Osteoblast (primary cell): Measurements from ENCODE around the gene TRPC4. TPM values are rescaled to one million over a fixed set of nuclear protein-coding genes. Genes with fewer than 3 reads are reported as not detected.
A peak's percentile ranks its signal among the peaks of the same experiment; 100 is the strongest.

Experiments
- DNase-seq: peaks from one replicate; pipeline ENCODE4 v3.0.0; 2011; ENCODE audit warnings: low spot score, mixed read lengths; ENCODE audit not compliant: insufficient read length; ENCODE audit errors: missing footprints
- H2AFZ ChIP-seq: 2 replicates; pipeline ENCODE4 v1.6.0; 2011; ENCODE audit warnings: mild to moderate bottlenecking, low read length
- H3K27ac ChIP-seq: 2 replicates; pipeline ENCODE4 v1.5.1; 2011; ENCODE audit warnings: mild to moderate bottlenecking, low read depth, low read length, moderate library complexity
- H3K27me3 ChIP-seq: 2 replicates; pipeline ENCODE4 v1.6.0; 2012; ENCODE audit warnings: mild to moderate bottlenecking, control low read depth, inconsistent platforms, low read length, moderate library complexity; ENCODE audit not compliant: insufficient read depth
- H3K36me3 ChIP-seq: 2 replicates; pipeline ENCODE4 v1.5.1; 2011; ENCODE audit warnings: mild to moderate bottlenecking, low read length, control low read depth, moderate library complexity; ENCODE audit not compliant: insufficient read depth
- H3K4me1 ChIP-seq: 2 replicates; pipeline ENCODE4 v1.5.1; 2011; ENCODE audit warnings: mild to moderate bottlenecking, low read length, control low read depth, moderate library complexity; ENCODE audit not compliant: insufficient read depth
- H3K4me2 ChIP-seq: 2 replicates; pipeline ENCODE4 v1.6.0; 2011; ENCODE audit warnings: mild to moderate bottlenecking, low read length; ENCODE audit not compliant: insufficient read depth
- H3K4me3 ChIP-seq: fragments of 200-600 bp; sonication (generic); 3 replicates; pipeline ENCODE4 v1.5.1; 2012; ENCODE audit warnings: mild to moderate bottlenecking, low read length, inconsistent platforms; ENCODE audit not compliant: insufficient read depth
- H3K79me2 ChIP-seq: 2 replicates; pipeline ENCODE4 v1.6.0; 2012; ENCODE audit warnings: mild to moderate bottlenecking, low read length, control low read depth, inconsistent platforms; ENCODE audit not compliant: insufficient read depth
- H3K9me3 ChIP-seq: 2 replicates; pipeline ENCODE4 v1.5.1; 2011; ENCODE audit warnings: low read depth, low read length, control low read depth
- H4K20me1 ChIP-seq: 2 replicates; pipeline ENCODE4 v1.6.0; 2012; ENCODE audit warnings: mild to moderate bottlenecking, low read length, control low read depth; ENCODE audit not compliant: insufficient read depth
- total RNA-seq: library from RNA; depleted of rRNA; stranded (reverse); fragments of >200 nt; gene quantifications from 2 replicates; pipeline ENCODE4 v1.2.3, GENCODE V29; 2012
- TF ChIP-seq, protein P1 (sequence below): IDR thresholded peaks from 2 replicates; pipeline ENCODE4 v1.5.1; 2011; ENCODE audit warnings: mild to moderate bottlenecking, low read depth, low read length, moderate library complexity; ENCODE audit errors: extremely low read depth

TRPC4 gene
- total RNA-seq, 1 donor, result 9.8 TPM

DNA sequence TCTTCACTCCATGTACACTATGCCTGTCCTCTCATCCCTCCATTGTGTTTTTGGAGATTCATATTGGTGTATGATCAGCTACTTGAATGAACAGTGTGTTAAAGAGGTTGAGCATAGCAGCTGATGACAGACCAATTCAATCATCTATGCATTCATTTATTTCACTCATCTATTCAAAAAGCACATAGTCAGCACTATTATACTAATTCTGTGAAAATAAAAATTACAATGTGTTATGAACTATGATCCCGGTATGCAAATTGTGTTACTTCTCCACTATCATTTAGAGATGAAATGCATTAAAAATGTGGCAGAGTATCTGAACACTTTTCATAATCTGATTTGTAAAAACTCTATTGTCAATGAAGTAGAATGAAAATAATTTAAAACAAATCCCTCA, 5.9 kb downstream of the TRPC4 start:
- H2AFZ ChIP-seq, result no peak overlapping the region
- H3K4me3 ChIP-seq, result no peak overlapping the region
- DNase-seq, result no peak
- H3K4me2 ChIP-seq, result no peak overlapping the region
- no peaks in the 10 kb centered on the region for H3K36me3 ChIP-seq
- TF ChIP-seq, protein P1, sequence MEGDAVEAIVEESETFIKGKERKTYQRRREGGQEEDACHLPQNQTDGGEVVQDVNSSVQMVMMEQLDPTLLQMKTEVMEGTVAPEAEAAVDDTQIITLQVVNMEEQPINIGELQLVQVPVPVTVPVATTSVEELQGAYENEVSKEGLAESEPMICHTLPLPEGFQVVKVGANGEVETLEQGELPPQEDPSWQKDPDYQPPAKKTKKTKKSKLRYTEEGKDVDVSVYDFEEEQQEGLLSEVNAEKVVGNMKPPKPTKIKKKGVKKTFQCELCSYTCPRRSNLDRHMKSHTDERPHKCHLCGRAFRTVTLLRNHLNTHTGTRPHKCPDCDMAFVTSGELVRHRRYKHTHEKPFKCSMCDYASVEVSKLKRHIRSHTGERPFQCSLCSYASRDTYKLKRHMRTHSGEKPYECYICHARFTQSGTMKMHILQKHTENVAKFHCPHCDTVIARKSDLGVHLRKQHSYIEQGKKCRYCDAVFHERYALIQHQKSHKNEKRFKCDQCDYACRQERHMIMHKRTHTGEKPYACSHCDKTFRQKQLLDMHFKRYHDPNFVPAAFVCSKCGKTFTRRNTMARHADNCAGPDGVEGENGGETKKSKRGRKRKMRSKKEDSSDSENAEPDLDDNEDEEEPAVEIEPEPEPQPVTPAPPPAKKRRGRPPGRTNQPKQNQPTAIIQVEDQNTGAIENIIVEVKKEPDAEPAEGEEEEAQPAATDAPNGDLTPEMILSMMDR, result no peak
- H3K27ac ChIP-seq, result no peak overlapping the region
- H3K4me1 ChIP-seq, result peaks cover 21% of the 10 kb centered on the region
- peaks cover 87% of the 10 kb centered on the region for H3K79me2 ChIP-seq
- H4K20me1 ChIP-seq, result no peaks in the 10 kb centered on the region
- no peaks in the 10 kb centered on the region for H3K9me3 ChIP-seq
- H3K27me3 ChIP-seq, result no peaks in the 10 kb centered on the region

- Histone ChIP-seq H3K27ac (no peak overlapping the region), H3K9me3 (no peaks in the 10 kb centered on the region), H2AFZ (no peak overlapping the region), H3K4me2 (no peak overlapping the region), H3K27me3 (no peaks in the 10 kb centered on the region), H3K4me1 (no peaks in the 10 kb centered on the region), H3K79me2 (peaks cover 77% of the 10 kb centered on the region), H3K36me3 (no peaks in the 10 kb centered on the region), H4K20me1 (no peaks in the 10 kb centered on the region), H3K4me3 (no peak overlapping the region)
- DNase-seq, result no peak
- TF ChIP-seq, protein P1, result no peak
Measured at GRCh38 chr13:37835392-37835791, 34.2 kb downstream of the TRPC4 start.

DNA sequence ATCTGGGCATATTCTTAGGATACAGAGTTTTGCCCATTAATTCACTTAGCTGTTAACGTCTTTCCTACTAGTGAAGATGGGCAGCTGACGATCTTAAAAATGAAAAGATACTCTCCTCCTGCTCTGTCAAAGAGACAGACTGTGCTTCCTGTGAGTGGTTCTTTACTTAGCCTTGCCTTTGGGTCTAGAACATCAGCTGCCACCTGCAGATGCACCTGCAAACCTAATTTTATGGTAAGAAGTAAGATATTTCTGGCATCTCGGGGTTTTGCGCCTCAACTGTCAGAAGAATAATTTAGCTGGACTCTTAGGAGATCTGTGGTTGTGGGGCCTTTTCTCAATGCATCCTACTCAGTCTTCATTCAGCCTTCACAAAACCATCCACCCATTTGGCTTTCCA, 36.2 kb downstream of the TRPC4 start:
- Histone ChIP-seq H2AFZ (no peak overlapping the region), H3K4me1 (no peaks in the 10 kb centered on the region), H3K27me3 (no peaks in the 10 kb centered on the region), H4K20me1 (no peaks in the 10 kb centered on the region), H3K79me2 (peaks cover 77% of the 10 kb centered on the region), H3K4me3 (no peak overlapping the region), H3K36me3 (peaks cover 2% of the 10 kb centered on the region), H3K9me3 (no peaks in the 10 kb centered on the region), H3K4me2 (no peak overlapping the region), H3K27ac (no peak overlapping the region)
- TF ChIP-seq, protein P1, result no peak
- peak; percentile 17 for DNase-seq

GRCh38 chr13:37816276-37816675, 53.3 kb downstream of the TRPC4 start:
- no peak for DNase-seq
- Histone ChIP-seq H3K4me2 (no peak overlapping the region), H3K4me1 (no peaks in the 10 kb centered on the region), H3K79me2 (peaks cover 93% of the 10 kb centered on the region), H3K9me3 (no peaks in the 10 kb centered on the region), H3K4me3 (no peak overlapping the region), H2AFZ (no peak overlapping the region), H3K36me3 (no peaks in the 10 kb centered on the region), H3K27ac (no peak overlapping the region), H4K20me1 (peaks cover 4% of the 10 kb centered on the region), H3K27me3 (no peaks in the 10 kb centered on the region)
- TF ChIP-seq, protein P1, result no peak
